HG03060 (cell line): ENCODE results near the gene SLC4A8.

Source experiments
- ATAC-seq: cut with Tn5 transposase; IDR thresholded peaks from one replicate; pipeline ENCODE4 v1.9.1; 2021; ENCODE audit warnings: low read depth, moderate number of reproducible peaks; ENCODE audit not compliant: unreplicated experiment

Gene SLC4A8

DNA sequence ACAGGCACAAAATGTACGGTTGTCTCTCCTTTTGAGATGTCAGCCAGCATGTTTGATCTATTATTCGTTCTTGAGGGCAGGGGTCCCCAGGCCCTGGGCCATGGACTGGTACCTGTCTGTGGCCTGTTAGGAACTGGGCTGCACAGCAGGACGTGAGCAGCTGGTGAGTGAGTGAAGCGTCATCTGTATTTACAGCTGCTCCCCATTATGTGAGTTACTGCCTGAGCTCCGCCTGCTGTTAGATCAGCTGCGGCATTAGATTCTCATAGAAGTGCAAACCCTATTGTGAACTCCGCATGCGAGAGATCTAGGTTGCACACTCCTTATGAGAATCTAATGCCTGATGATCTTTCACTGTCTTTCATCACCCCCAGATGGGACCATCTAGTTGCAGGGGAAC is 125.0 kb downstream of the SLC4A8 start:
- ATAC-seq = no peak
